Measurements from ENCODE around the gene RGL1. TPM values are rescaled to one million over a fixed set of nuclear protein-coding genes. Genes with fewer than 3 reads are reported as not detected.
A peak's percentile ranks its signal among the peaks of the same experiment; 100 is the strongest.

Gene RGL1
- total RNA-seq, 1 donor from 2014 or later, result 1.7 TPM

- intact Hi-C loops (cut with micrococcal nuclease), result loop anchor here (1.0 to 5.0 kb wide), 5 partner anchors 35 to 318 kb away; partner anchors contain the start of gene RGL1
- peaks cover 26% of the 10 kb centered on the region for H3K4me1 Mint-ChIP-seq
- H3K36me3 Mint-ChIP-seq (ENCODE audit: low read depth), result no peaks in the 10 kb centered on the region
- peak overlapping the region; percentile 65 for H3K4me3 Mint-ChIP-seq
- peaks cover 10% of the 10 kb centered on the region for H3K9me3 Mint-ChIP-seq
- no peak for DNase-seq
- peak overlapping the region; percentile 93 for H3K27ac Mint-ChIP-seq
- H3K27me3 Mint-ChIP-seq, result no peaks in the 10 kb centered on the region
These were observed 37.9 kb downstream of the RGL1 start for GRCh38 chr1:183842795-183843144.

GRCh38 chr1:183844806-183845205, 39.9 kb downstream of the RGL1 start:
- peaks cover 4% of the 10 kb centered on the region for H3K9me3 Mint-ChIP-seq
- intact Hi-C loops (cut with micrococcal nuclease), result loop anchor here (5.0 kb wide), 2 partner anchors 38 to 42 kb away; partner anchors contain the start of gene RGL1
- DNase-seq, result no peak
- no peak overlapping the region for H3K27ac Mint-ChIP-seq
- no peaks in the 10 kb centered on the region for H3K27me3 Mint-ChIP-seq
- H3K4me3 Mint-ChIP-seq, result no peak overlapping the region
- no peaks in the 10 kb centered on the region for H3K36me3 Mint-ChIP-seq (ENCODE audit: low read depth)
- H3K4me1 Mint-ChIP-seq, result peaks cover 24% of the 10 kb centered on the region

- Mint-ChIP-seq H3K27me3 (no peaks in the 10 kb centered on the region), H3K27ac (no peak overlapping the region), H3K36me3 (ENCODE audit: low read depth) (no peaks in the 10 kb centered on the region), H3K9me3 (no peaks in the 10 kb centered on the region), H3K4me1 (peaks cover 24% of the 10 kb centered on the region), H3K4me3 (no peak overlapping the region)
- intact Hi-C loops (cut with micrococcal nuclease), result no loop called here
- no peak for DNase-seq
These were observed 40.8 kb downstream of the RGL1 start for GRCh38 chr1:183845681-183846080.

- H3K27me3 Mint-ChIP-seq, result no peaks in the 10 kb centered on the region
These were observed 42.7 kb downstream of the RGL1 start for GRCh38 chr1:183847641-183848040.

GRCh38 chr1:183850852-183851251, 45.9 kb downstream of the RGL1 start:
- no peak for DNase-seq
- Mint-ChIP-seq H3K27me3 (no peaks in the 10 kb centered on the region), H3K4me3 (no peak overlapping the region), H3K36me3 (ENCODE audit: low read depth) (no peaks in the 10 kb centered on the region), H3K9me3 (no peaks in the 10 kb centered on the region), H3K4me1 (no peaks in the 10 kb centered on the region), H3K27ac (no peak overlapping the region)
- intact Hi-C loops (cut with micrococcal nuclease), result no loop called here

More at GRCh38 chr1:183847641-183848040, 42.7 kb downstream of the RGL1 start:
- Mint-ChIP-seq H3K36me3 (ENCODE audit: low read depth) (no peaks in the 10 kb centered on the region), H3K9me3 (no peaks in the 10 kb centered on the region), H3K4me3 (no peak overlapping the region), H3K4me1 (peaks cover 10% of the 10 kb centered on the region), H3K27ac (no peak overlapping the region)
- intact Hi-C loops (cut with micrococcal nuclease), result no loop called here
- DNase-seq, result no peak

- Mint-ChIP-seq H3K4me3 (no peak overlapping the region), H3K9me3 (no peaks in the 10 kb centered on the region), H3K36me3 (ENCODE audit: low read depth) (no peaks in the 10 kb centered on the region), H3K4me1 (no peaks in the 10 kb centered on the region), H3K27me3 (no peaks in the 10 kb centered on the region), H3K27ac (no peak overlapping the region)
- intact Hi-C loops (cut with micrococcal nuclease), result no loop called here
- DNase-seq, result no peak
These were observed 54.2 kb downstream of the RGL1 start for GRCh38 chr1:183859119-183859518.

GRCh38 chr1:183859831-183860230, 54.9 kb downstream of the RGL1 start:
- intact Hi-C loops (cut with micrococcal nuclease), result no loop called here
- no peaks in the 10 kb centered on the region for H3K27me3 Mint-ChIP-seq

GRCh38 chr1:183862967-183863366, 58.0 kb downstream of the RGL1 start:
- Mint-ChIP-seq H3K4me3 (no peak overlapping the region), H3K27me3 (no peaks in the 10 kb centered on the region), H3K9me3 (no peaks in the 10 kb centered on the region), H3K4me1 (no peaks in the 10 kb centered on the region), H3K27ac (no peak overlapping the region), H3K36me3 (ENCODE audit: low read depth) (no peaks in the 10 kb centered on the region)
- intact Hi-C loops (cut with micrococcal nuclease), result no loop called here
- no peak for DNase-seq

More at GRCh38 chr1:183859831-183860230, 54.9 kb downstream of the RGL1 start:
- H3K36me3 Mint-ChIP-seq (ENCODE audit: low read depth), result no peaks in the 10 kb centered on the region
- H3K27ac Mint-ChIP-seq, result no peak overlapping the region
- H3K9me3 Mint-ChIP-seq, result no peaks in the 10 kb centered on the region
- DNase-seq, result no peak
- H3K4me3 Mint-ChIP-seq, result no peak overlapping the region
- H3K4me1 Mint-ChIP-seq, result no peaks in the 10 kb centered on the region

GRCh38 chr1:183863852-183864251, 58.9 kb downstream of the RGL1 start:
- Mint-ChIP-seq H3K27me3 (no peaks in the 10 kb centered on the region), H3K36me3 (ENCODE audit: low read depth) (no peaks in the 10 kb centered on the region), H3K27ac (no peak overlapping the region), H3K9me3 (no peaks in the 10 kb centered on the region), H3K4me1 (no peaks in the 10 kb centered on the region), H3K4me3 (no peak overlapping the region)
- intact Hi-C loops (cut with micrococcal nuclease), result no loop called here
- DNase-seq, result no peak

- no peak for DNase-seq
- H3K36me3 Mint-ChIP-seq (ENCODE audit: low read depth), result no peaks in the 10 kb centered on the region
- H3K9me3 Mint-ChIP-seq, result no peaks in the 10 kb centered on the region
- intact Hi-C loops (cut with micrococcal nuclease), result no loop called here
- no peaks in the 10 kb centered on the region for H3K4me1 Mint-ChIP-seq
- H3K4me3 Mint-ChIP-seq, result no peak overlapping the region
- H3K27ac Mint-ChIP-seq, result no peak overlapping the region
- no peaks in the 10 kb centered on the region for H3K27me3 Mint-ChIP-seq
These were observed 59.7 kb downstream of the RGL1 start for GRCh38 chr1:183864611-183865010.

GRCh38 chr1:183869230-183869629, 64.3 kb downstream of the RGL1 start:
- Mint-ChIP-seq H3K4me1 (peaks cover 7% of the 10 kb centered on the region), H3K9me3 (no peaks in the 10 kb centered on the region), H3K27ac (no peak overlapping the region), H3K36me3 (ENCODE audit: low read depth) (no peaks in the 10 kb centered on the region), H3K4me3 (no peak overlapping the region), H3K27me3 (no peaks in the 10 kb centered on the region)
- DNase-seq, result no peak
- intact Hi-C loops (cut with micrococcal nuclease), result no loop called here

GRCh38 chr1:183869664-183870063, 64.7 kb downstream of the RGL1 start:
- Mint-ChIP-seq H3K4me3 (no peak overlapping the region), H3K27me3 (no peaks in the 10 kb centered on the region), H3K4me1 (peaks cover 11% of the 10 kb centered on the region), H3K27ac (no peak overlapping the region), H3K36me3 (ENCODE audit: low read depth) (no peaks in the 10 kb centered on the region), H3K9me3 (no peaks in the 10 kb centered on the region)
- intact Hi-C loops (cut with micrococcal nuclease), result no loop called here
- DNase-seq, result no peak

- Mint-ChIP-seq H3K36me3 (ENCODE audit: low read depth) (no peaks in the 10 kb centered on the region), H3K4me1 (peaks cover 11% of the 10 kb centered on the region), H3K9me3 (no peaks in the 10 kb centered on the region), H3K27me3 (no peaks in the 10 kb centered on the region), H3K27ac (no peak overlapping the region), H3K4me3 (no peak overlapping the region)
- intact Hi-C loops (cut with micrococcal nuclease), result no loop called here
- no peak for DNase-seq
These were observed 65.6 kb downstream of the RGL1 start for GRCh38 chr1:183870351-183871077.

GRCh38 chr1:183871142-183871541, 66.2 kb downstream of the RGL1 start:
- Mint-ChIP-seq H3K9me3 (no peaks in the 10 kb centered on the region), H3K27ac (no peak overlapping the region), H3K4me1 (peaks cover 11% of the 10 kb centered on the region), H3K36me3 (ENCODE audit: low read depth) (no peaks in the 10 kb centered on the region), H3K27me3 (no peaks in the 10 kb centered on the region), H3K4me3 (no peak overlapping the region)
- intact Hi-C loops (cut with micrococcal nuclease), result no loop called here
- DNase-seq, result no peak

GRCh38 chr1:183871601-183872000, 66.7 kb downstream of the RGL1 start:
- H3K4me1 Mint-ChIP-seq, result peaks cover 11% of the 10 kb centered on the region
- H3K36me3 Mint-ChIP-seq (ENCODE audit: low read depth), result no peaks in the 10 kb centered on the region
- intact Hi-C loops (cut with micrococcal nuclease), result no loop called here
- no peak for DNase-seq
- H3K4me3 Mint-ChIP-seq, result no peak overlapping the region
- no peaks in the 10 kb centered on the region for H3K27me3 Mint-ChIP-seq
- H3K27ac Mint-ChIP-seq, result no peak overlapping the region
- no peaks in the 10 kb centered on the region for H3K9me3 Mint-ChIP-seq
